HEK293 (cell line): ENCODE results near the gene EML6.

Experiments used
- YY1 ChIP-seq: fragments of 450-650 bp; formaldehyde crosslinking; IDR thresholded peaks from 2 replicates; pipeline ENCODE4 v1.5.1; 2018; ENCODE audit warnings: missing biosample characterization, missing genetic modification characterization
- ZNF473 ChIP-seq: fragments of 450-650 bp; formaldehyde crosslinking; IDR thresholded peaks from 2 replicates; pipeline ENCODE4 v1.5.1; 2017; ENCODE audit warnings: missing biosample characterization, missing genetic modification characterization
- ZNF561 ChIP-seq: fragments of 450-650 bp; IDR thresholded peaks from 2 replicates; pipeline ENCODE4 v1.5.1; 2018; ENCODE audit warnings: missing biosample characterization, missing genetic modification characterization, borderline replicate concordance
- TF ChIP-seq, protein P1 (sequence below): fragments of 450-650 bp; formaldehyde crosslinking; IDR thresholded peaks from 2 replicates; pipeline ENCODE4 v1.5.1; 2017; ENCODE audit warnings: missing biosample characterization, missing genetic modification characterization
- TF ChIP-seq, protein P2 (sequence below): fragments of 450-650 bp; formaldehyde crosslinking; IDR thresholded peaks from 2 replicates; pipeline ENCODE4 v1.5.1; 2016; ENCODE audit warnings: missing biosample characterization, missing genetic modification characterization

DNA sequence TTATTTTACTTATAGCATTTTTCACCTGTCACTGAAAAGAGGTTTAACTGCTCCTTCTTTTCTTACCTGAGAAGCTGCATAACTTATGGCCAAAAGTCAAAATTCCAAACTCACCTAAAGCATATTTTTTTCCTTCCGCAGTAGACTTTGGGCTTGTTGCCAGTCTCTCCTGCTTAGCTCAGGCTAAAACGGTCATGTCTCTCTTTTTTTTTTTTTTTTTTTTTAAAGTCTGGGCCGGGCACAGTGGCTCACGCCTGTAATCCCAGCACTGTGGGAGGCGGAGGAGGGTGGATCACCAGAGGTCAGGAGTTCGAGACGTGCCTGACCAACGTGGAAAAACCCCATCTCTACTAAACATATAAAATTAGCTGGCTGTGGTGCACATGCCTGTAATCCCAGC is 213.3 kb downstream of the EML6 start:
- TF ChIP-seq, protein P1, sequence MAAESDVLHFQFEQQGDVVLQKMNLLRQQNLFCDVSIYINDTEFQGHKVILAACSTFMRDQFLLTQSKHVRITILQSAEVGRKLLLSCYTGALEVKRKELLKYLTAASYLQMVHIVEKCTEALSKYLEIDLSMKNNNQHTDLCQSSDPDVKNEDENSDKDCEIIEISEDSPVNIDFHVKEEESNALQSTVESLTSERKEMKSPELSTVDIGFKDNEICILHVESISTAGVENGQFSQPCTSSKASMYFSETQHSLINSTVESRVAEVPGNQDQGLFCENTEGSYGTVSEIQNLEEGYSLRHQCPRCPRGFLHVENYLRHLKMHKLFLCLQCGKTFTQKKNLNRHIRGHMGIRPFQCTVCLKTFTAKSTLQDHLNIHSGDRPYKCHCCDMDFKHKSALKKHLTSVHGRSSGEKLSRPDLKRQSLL, result no peak
- no peak for TF ChIP-seq YY1 (tag by site-specific recombination)
- TF ChIP-seq ZNF561, result no peak
- TF ChIP-seq, protein P2, sequence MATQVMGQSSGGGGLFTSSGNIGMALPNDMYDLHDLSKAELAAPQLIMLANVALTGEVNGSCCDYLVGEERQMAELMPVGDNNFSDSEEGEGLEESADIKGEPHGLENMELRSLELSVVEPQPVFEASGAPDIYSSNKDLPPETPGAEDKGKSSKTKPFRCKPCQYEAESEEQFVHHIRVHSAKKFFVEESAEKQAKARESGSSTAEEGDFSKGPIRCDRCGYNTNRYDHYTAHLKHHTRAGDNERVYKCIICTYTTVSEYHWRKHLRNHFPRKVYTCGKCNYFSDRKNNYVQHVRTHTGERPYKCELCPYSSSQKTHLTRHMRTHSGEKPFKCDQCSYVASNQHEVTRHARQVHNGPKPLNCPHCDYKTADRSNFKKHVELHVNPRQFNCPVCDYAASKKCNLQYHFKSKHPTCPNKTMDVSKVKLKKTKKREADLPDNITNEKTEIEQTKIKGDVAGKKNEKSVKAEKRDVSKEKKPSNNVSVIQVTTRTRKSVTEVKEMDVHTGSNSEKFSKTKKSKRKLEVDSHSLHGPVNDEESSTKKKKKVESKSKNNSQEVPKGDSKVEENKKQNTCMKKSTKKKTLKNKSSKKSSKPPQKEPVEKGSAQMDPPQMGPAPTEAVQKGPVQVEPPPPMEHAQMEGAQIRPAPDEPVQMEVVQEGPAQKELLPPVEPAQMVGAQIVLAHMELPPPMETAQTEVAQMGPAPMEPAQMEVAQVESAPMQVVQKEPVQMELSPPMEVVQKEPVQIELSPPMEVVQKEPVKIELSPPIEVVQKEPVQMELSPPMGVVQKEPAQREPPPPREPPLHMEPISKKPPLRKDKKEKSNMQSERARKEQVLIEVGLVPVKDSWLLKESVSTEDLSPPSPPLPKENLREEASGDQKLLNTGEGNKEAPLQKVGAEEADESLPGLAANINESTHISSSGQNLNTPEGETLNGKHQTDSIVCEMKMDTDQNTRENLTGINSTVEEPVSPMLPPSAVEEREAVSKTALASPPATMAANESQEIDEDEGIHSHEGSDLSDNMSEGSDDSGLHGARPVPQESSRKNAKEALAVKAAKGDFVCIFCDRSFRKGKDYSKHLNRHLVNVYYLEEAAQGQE, result no peak
- no peak for TF ChIP-seq ZNF473
